Fibroblast of skin of scalp (primary cell): Measurements from ENCODE around the gene RNF145.

Experiments
- DNase-seq: peaks from one replicate; pipeline ENCODE4 v3.0.0-alpha.2; 2013

The RNF145 gene

GRCh38 chr5:159112436-159112835, 96.9 kb downstream of the RNF145 start:
- DNase-seq, result no peak
